Effector memory CD8-positive, alpha-beta T cell (primary cell): Measurements from ENCODE around the gene NPC2.
"Not testable (repeated sequence)": the region's sequence is repeated elsewhere in the genome, so short reads cannot be mapped to it uniquely, and the experiment has no call there.

Experiments used
- ATAC-seq: fragments of 150-1000 bp; cut with Tn5 transposase; replicated peaks from 2 replicates; pipeline ENCODE4 v1.10.0; 2021; ENCODE audit warnings: mild to moderate bottlenecking, moderate library complexity
- DNase-seq, 3 experiments: peaks; one replicate each; pipeline ENCODE4 v3.0.0; 2021
- H3K27ac Mint-ChIP-seq, 2 donors: one replicate each; pipeline ENCODE4 v1.8.0; 2022; ENCODE audit warnings: mild to moderate bottlenecking in 2 of 2, mixed read lengths in 2 of 2, moderate library complexity in 2 of 2
- H3K27me3 Mint-ChIP-seq, 2 donors: one replicate each; pipeline ENCODE4 v1.8.0; 2022; ENCODE audit warnings: mixed read lengths in 2 of 2
- H3K36me3 Mint-ChIP-seq: one replicate; pipeline ENCODE4 v1.8.0; 2022; ENCODE audit warnings: mild to moderate bottlenecking, moderate library complexity, mixed read lengths; ENCODE audit not compliant: insufficient read depth
- H3K4me1 Mint-ChIP-seq, 2 donors: one replicate each; pipeline ENCODE4 v1.8.0; 2022; ENCODE audit warnings: low read depth in 2 of 2, mixed read lengths in 2 of 2
- H3K4me3 Mint-ChIP-seq, 2 donors: one replicate each; pipeline ENCODE4 v1.8.0; 2022; ENCODE audit warnings: mild to moderate bottlenecking in 2 of 2, mixed read lengths in 2 of 2, moderate library complexity in 2 of 2
- H3K9me3 Mint-ChIP-seq, 2 donors: one replicate each; pipeline ENCODE4 v1.8.0; 2022; ENCODE audit warnings: mixed read lengths in 2 of 2

NPC2 gene

DNA sequence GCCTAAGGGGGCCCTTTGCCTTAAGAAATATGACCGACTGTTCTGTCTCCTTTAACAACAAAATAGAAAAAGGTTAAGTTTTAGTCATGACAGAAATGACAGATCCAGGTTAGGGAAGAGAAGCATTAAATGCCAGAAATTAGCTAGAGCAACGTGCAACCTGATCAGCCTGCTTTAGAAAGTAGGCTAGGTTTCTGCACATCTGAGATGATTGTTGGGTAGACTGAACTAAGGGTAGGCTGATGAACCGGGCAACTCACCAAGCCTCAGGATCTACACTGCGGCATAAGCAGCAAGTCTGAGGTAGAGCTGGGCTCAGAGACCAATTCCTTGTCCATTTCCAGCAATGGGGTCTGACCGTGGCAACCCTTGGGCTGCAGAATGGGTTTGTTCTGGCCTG is 29.4 kb downstream of the NPC2 start:
- H3K4me3 Mint-ChIP-seq: no peak overlapping the region
- H3K9me3 Mint-ChIP-seq: no peaks in the 10 kb centered on the region
- H3K27ac Mint-ChIP-seq: no peak overlapping the region
- H3K4me1 Mint-ChIP-seq: no peaks in the 10 kb centered on the region
- peaks cover 31 to 36% of the 10 kb centered on the region in 2 donors for H3K27me3 Mint-ChIP-seq
- no peaks in the 10 kb centered on the region for H3K36me3 Mint-ChIP-seq
- no peak for DNase-seq
- no peak for ATAC-seq

DNA sequence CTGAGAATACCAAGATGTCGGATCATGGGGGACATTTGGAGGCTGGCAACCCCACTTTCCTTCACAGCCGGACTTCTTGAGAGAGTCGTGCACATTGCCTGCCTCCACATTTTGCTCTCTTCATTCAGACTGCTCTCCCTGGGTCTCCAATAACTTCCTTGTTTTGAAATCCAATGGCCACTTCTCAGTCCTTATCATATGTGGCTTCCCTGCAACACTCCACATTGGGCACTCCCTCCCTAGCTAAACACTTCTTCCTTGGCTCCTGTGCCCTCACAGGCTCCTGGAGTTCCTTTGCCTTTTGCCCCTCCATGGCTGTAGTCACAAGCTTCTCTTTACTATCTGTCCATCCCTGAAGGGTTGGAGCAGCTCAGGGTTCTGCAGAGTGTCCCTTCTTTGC is 30.1 kb downstream of the NPC2 start:
- H3K27ac Mint-ChIP-seq: no peak overlapping the region
- no peaks in the 10 kb centered on the region for H3K4me1 Mint-ChIP-seq
- ATAC-seq: no peak
- peaks cover 33 to 38% of the 10 kb centered on the region in 2 donors for H3K27me3 Mint-ChIP-seq
- no peaks in the 10 kb centered on the region for H3K36me3 Mint-ChIP-seq
- no peaks in the 10 kb centered on the region for H3K9me3 Mint-ChIP-seq
- no peak for DNase-seq
- no peak overlapping the region for H3K4me3 Mint-ChIP-seq

DNA sequence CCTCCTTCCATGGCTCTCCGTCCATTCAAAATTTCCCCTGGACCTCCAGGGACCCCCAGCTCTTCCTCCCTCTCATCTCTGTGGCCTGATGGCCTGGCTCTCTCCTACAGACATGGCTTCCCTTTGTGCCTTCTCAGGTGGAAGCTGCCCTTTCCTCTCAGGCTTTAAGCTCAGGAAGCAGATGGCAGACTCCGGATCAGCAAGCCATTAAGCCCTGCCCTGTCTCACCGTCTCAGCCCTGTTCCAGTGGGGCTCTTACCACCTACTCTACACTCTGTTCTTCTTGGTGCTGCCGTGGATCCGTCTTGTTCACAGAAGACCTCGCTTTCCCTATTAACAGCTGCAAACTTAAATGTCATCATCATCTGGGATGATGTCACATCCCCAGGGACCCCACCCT is 33.1 kb downstream of the NPC2 start:
- DNase-seq: no peak
- Mint-ChIP-seq H3K27me3 (peaks cover 46 to 64% of the 10 kb centered on the region in 2 donors), H3K27ac (no peak overlapping the region), H3K4me1 (no peaks in the 10 kb centered on the region), H3K9me3 (no peaks in the 10 kb centered on the region), H3K36me3 (no peaks in the 10 kb centered on the region), H3K4me3 (no peak overlapping the region)
- no peak for ATAC-seq

DNA sequence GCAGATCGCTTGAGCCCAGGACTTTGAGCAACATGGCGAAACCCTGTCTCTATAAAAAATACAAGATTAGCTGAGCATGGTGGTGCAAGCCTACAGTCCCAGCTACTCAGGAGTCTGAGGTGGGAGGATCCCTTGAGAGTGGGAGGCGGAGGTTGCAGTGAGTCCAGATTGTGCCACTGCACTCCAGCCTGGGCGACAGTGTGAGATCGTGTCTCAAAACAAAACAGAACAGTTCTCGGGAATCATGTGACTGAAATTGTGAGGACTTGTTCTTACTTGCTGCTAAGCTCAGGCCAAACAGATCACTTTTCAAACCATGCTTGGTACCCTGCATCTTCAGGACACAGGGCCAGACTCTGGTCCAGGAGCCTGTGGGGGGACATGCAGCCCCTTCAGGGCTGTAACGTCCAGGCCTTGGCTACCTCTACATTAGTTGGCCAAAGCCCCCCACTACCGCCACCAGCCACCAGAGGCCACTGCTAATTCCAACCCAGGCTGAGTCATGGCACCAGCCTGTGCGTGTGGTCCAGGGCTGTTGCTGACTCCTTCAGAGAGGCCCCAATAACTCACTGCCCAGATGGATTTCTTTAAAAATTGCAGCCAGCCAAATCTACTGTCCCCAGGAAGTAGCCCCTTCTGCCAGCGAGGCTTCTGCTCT is 33.7 kb downstream of the NPC2 start:
- no peaks in the 10 kb centered on the region for H3K4me1 Mint-ChIP-seq
- DNase-seq (no peak), ATAC-seq (peak; percentile 35)
- peaks cover 46 to 64% of the 10 kb centered on the region in 2 donors for H3K27me3 Mint-ChIP-seq
- no peak overlapping the region for H3K27ac Mint-ChIP-seq
- no peak overlapping the region for H3K4me3 Mint-ChIP-seq
- no peaks in the 10 kb centered on the region for H3K36me3 Mint-ChIP-seq
- no peaks in the 10 kb centered on the region for H3K9me3 Mint-ChIP-seq

DNA sequence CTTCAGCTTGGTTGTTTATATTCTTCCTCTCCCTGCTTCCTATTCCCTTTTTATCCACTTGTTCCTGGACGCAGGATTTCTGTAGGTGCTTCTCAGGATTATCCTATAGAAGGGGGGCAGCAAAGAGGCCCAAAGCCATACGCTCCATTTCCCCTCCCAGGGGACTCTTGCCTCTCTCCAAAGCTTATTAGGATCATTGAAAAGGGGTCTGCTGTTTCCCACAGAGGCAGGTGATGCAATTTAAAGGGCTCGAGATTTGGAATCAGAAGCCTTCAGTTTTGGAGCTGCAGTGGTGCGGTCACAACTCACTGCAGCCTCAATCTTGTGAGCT is 35.6 kb downstream of the NPC2 start:
- Mint-ChIP-seq H3K27me3 (peaks cover 52 to 63% of the 10 kb centered on the region in 2 donors), H3K36me3 (no peaks in the 10 kb centered on the region), H3K9me3 (no peaks in the 10 kb centered on the region), H3K4me1 (no peaks in the 10 kb centered on the region), H3K27ac (no peak overlapping the region), H3K4me3 (no peak overlapping the region)
- ATAC-seq (no peak), DNase-seq (no peak)

DNA sequence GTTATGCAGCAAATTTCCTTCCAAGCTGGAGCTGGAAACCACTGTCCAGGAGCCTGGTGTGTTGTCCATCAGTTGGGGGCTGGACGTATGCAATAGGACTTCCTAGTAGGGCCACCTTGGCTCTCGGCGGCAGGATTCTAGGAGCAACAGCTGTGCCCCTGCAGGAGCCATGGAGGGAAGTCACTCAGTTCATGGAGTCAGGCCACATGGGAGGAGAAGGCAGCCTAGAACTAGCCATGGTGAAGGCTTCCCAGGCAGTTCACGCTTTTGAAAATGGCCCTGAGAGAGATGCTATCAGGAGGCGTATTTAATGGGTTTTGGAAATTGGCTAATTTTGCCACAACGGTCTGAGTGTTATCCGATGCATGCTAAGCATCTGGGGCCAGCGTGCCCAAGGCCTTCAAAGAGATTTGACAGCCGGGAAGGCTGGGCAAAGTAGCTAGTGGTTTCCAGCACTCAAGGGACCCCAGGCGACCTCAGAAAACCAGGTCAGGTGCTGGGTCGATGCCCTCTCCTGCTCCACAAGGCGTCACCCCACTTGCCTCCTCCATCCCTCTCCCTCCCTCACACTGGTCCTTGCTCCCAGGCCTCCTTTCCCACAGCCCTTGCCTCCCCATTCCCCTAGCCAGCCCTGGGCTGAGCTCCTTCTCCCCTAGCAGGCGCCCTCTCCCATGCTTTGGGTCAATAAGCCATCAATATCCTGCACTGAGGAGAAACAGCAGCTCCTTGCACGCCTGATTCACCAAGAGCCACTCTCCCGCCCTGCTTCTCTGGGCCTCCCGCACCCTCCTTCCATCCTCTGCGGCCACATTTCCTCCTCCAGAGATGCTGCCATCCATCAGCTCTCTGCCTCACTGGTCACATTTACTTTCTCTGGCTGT is 36.2 kb downstream of the NPC2 start:
- no peaks in the 10 kb centered on the region for H3K4me1 Mint-ChIP-seq
- ATAC-seq: no peak
- no peak for DNase-seq
- peaks cover 55 to 66% of the 10 kb centered on the region in 2 donors for H3K27me3 Mint-ChIP-seq
- no peaks in the 10 kb centered on the region for H3K36me3 Mint-ChIP-seq
- no peak overlapping the region for H3K27ac Mint-ChIP-seq
- no peak overlapping the region for H3K4me3 Mint-ChIP-seq
- H3K9me3 Mint-ChIP-seq: no peaks in the 10 kb centered on the region

DNA sequence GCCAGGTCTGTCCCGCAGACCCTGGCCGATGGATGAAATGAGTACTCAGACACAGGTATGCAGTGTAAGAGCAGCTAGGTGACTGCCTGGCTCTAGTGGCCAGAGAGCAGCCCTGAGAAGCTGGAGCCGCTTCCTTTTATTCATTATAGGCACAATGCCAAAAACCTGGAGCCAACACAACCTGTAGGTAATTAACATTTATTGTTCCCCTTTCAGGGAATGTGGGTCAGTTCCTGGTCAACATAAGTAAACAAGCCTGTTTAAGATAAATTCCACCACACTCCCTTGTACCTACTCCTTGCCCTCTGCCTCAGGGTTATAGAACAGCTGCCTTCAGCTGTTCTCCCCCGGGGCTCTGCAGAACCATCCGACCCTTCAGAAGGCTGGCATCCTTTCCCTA is 38.7 kb downstream of the NPC2 start:
- not testable (repeated sequence) for ATAC-seq, DNase-seq, H3K27ac Mint-ChIP-seq, H3K9me3 Mint-ChIP-seq, H3K36me3 Mint-ChIP-seq, H3K4me1 Mint-ChIP-seq, H3K4me3 Mint-ChIP-seq
- H3K27me3 Mint-ChIP-seq: peaks cover 36 to 47% of the 10 kb centered on the region in 2 donors

DNA sequence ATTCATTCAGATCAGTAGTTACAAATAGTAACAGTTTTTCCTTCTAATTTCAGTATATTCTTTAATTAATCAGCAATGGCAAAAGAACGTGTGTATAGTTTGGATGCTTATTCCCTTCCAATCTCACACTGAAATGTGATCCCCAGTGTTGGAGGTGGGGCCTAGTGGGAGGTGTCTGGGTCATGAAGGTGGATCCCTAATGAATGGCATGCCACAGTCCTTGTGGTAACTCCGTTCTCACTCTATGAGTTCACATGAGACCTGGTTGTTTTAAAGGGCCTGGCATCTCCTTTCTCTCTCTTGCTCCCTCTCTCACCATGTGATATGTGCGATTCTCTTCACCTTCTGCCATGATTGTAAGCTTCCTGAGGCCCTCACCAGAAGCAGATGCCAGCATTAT is 48.2 kb downstream of the NPC2 start:
- DNase-seq: no peak
- Mint-ChIP-seq H3K27ac (no peak overlapping the region), H3K4me1 (no peaks in the 10 kb centered on the region), H3K4me3 (no peak overlapping the region), H3K36me3 (no peaks in the 10 kb centered on the region), H3K27me3 (peaks cover 13 to 32% of the 10 kb centered on the region in 2 donors), H3K9me3 (no peaks in the 10 kb centered on the region)
- ATAC-seq: no peak

DNA sequence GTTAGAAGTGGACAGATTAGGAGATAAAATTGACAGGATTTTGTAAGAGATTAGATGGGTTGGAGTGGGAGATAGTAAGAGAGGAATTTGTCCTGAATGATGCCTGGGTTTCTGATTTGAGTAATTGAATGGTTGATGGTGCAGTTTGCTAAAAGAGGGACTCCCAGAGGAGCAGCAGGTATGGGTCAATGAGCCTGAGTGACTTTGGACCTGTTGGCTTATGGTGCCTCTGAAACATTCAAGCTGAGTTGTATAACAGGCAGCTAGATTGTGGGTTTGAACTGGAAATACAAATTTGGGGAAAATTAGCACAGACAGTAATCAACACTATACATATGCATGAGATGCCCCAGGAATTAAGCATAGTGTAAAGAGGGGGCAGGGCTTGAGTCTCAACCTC is 50.3 kb downstream of the NPC2 start:
- ATAC-seq (no peak), DNase-seq (no peak)
- Mint-ChIP-seq H3K27ac (no peak overlapping the region), H3K36me3 (no peaks in the 10 kb centered on the region), H3K4me3 (no peak overlapping the region), H3K27me3 (peaks cover 13 to 34% of the 10 kb centered on the region in 2 donors), H3K4me1 (no peaks in the 10 kb centered on the region), H3K9me3 (no peaks in the 10 kb centered on the region)

DNA sequence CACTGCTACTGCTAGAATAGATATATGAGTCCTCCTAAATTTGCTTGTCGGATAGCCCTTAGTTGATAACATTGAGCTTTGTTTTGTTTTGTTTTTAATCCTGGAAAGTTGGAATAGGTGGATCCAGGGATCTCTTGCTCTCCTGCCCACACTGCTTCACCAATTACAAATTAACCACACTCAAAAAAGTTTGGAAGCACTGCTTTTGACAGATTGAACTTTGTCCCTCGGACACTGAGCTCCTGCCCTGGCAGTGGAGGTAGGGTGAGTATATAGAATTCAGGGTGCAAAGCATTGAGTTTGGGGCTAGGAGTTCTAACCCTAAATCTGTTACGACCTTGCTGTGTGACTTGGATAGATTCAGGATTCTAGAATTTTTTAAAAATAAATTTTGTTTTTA is 52.0 kb downstream of the NPC2 start:
- no peaks in the 10 kb centered on the region for H3K4me1 Mint-ChIP-seq
- no peak overlapping the region for H3K27ac Mint-ChIP-seq
- no peak for ATAC-seq
- H3K9me3 Mint-ChIP-seq: no peaks in the 10 kb centered on the region
- no peak for DNase-seq
- no peaks in the 10 kb centered on the region for H3K36me3 Mint-ChIP-seq
- no peak overlapping the region for H3K4me3 Mint-ChIP-seq
- H3K27me3 Mint-ChIP-seq: peaks cover 23 to 36% of the 10 kb centered on the region in 2 donors

DNA sequence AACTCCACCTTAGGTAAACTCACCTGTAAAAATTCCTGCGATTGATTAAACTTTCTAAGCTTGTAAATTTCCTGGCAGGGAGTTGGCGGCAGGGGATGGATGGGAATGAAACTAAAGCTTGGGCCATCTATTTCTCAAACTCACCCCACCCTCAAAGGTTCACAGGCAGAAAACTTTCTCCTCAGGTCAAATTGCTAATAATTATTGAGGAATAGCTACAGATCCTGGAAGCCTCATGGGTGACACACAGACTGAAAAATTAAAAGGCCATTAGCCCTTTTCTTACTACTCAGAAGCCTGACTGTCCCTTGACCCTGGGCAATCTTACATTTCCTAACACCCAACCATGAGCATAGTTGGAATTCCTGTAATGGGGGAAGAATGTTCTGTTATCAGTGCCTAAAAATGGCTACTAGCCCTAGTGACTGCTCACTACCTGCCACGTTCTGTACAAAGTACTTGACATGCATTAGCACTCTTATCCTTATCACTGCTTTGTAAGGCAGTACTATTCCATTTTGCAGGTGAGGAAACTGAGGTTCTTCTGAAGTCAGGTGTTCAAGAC is 54.7 kb downstream of the NPC2 start:
- no peaks in the 10 kb centered on the region for H3K9me3 Mint-ChIP-seq

DNA sequence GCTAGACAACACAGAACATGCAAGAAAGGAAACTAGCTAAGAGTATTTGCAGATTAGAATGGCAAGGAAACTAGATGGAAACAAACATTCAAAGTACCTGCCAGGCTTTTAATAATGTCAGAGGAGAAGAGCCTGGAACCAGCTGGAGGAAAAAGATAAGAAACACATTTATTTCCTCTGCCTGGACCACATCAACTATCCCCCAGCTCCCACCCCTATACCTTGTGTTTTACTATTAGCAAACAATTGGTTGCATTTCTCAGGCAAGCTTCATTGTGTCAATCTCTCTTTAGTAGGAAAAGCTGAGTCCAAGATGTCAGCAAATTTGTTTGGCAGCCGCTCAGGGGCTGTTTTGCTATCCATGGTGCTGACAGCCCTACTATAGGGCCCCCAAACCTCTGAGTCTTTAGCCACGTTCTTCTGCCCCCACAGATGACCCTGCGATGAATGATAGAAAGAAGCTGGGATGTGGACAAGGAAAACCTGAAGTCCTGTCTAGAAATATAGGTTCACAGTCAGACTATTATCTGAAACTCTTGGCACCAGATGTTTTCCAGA is 55.5 kb downstream of the NPC2 start:
- Mint-ChIP-seq H3K36me3 (no peaks in the 10 kb centered on the region), H3K27me3 (peaks cover 29 to 46% of the 10 kb centered on the region in 2 donors), H3K4me1 (no peaks in the 10 kb centered on the region), H3K4me3 (no peak overlapping the region), H3K9me3 (no peaks in the 10 kb centered on the region), H3K27ac (no peak overlapping the region)
- no peak for ATAC-seq
- DNase-seq: no peak

More for the DNA sequence above, 54.7 kb downstream of the NPC2 start:
- no peak overlapping the region for H3K4me3 Mint-ChIP-seq
- no peaks in the 10 kb centered on the region for H3K36me3 Mint-ChIP-seq
- peaks cover 36 to 46% of the 10 kb centered on the region in 2 donors for H3K27me3 Mint-ChIP-seq
- ATAC-seq (no peak), DNase-seq (no peak)
- H3K4me1 Mint-ChIP-seq: no peaks in the 10 kb centered on the region
- no peak overlapping the region for H3K27ac Mint-ChIP-seq

DNA sequence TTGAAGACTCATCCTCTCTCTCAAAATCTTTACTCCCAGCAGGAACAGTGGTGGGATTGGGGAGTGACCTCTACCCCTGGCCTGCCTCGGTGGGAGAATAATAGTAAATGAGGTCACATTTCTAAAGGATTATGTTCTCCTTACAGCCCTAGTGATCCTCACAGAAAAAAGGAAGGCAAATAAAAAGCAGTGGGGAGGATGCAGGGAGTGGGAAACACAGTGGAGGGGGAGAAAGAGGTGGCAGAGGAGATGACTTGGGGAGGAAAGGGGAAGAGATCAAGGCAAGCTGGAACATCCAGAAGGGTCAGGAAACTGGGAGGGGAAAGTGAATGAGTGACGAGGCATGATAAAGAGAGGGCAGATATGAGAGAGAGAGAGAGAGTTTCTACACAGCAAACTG is 58.8 kb downstream of the NPC2 start:
- no peaks in the 10 kb centered on the region for H3K9me3 Mint-ChIP-seq
- H3K4me1 Mint-ChIP-seq: no peaks in the 10 kb centered on the region
- no peaks in the 10 kb centered on the region for H3K36me3 Mint-ChIP-seq
- DNase-seq: no peak
- ATAC-seq: no peak
- no peak overlapping the region for H3K27ac Mint-ChIP-seq
- H3K4me3 Mint-ChIP-seq: no peak overlapping the region
- H3K27me3 Mint-ChIP-seq: peaks cover 41 to 71% of the 10 kb centered on the region in 2 donors

DNA sequence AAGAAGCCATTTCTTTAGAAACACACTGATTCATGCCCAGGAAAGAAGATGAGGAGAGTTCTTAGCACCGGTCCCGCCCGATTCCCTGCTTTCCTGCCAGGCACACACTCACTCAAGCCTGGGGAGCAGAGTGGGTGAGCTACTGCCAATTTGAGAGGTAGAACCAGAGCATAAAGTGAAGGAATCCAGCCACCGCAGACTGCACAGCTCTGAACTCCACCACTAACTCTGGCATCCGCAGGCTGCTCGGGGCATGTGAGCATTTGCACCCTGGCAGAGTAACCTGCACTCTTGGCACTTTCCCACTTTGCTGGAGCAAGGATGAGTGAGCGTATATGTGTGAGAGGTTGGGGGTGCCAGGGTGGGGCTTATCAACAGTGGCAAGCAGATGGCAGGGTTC is 63.1 kb downstream of the NPC2 start:
- H3K27ac Mint-ChIP-seq: no peak overlapping the region
- DNase-seq (no peak), ATAC-seq (no peak)
- no peaks in the 10 kb centered on the region for H3K9me3 Mint-ChIP-seq
- H3K27me3 Mint-ChIP-seq: peaks cover 40 to 80% of the 10 kb centered on the region in 2 donors
- H3K4me1 Mint-ChIP-seq: peaks cover 2 to 3% of the 10 kb centered on the region in 2 donors
- H3K4me3 Mint-ChIP-seq: no peak overlapping the region
- H3K36me3 Mint-ChIP-seq: peaks cover 6% of the 10 kb centered on the region
